ENCODE measurements around the gene FITM1.

DNA sequence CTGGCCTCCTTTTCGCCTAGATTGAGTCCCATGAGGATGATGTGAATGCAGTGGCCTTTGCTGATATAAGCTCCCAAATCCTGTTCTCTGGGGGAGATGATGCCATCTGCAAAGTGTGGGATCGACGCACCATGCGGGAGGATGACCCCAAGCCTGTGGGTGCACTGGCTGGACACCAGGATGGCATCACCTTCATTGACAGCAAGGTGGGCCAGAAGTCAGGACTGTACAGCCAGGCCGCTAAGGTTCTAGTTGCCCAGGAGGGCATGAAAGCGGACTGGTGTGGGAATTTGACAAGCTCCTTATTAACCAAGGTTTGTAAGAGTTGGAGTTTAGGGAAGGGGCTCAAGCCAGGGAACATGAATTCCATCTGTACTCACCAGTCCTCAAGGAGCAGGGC, 10.8 kb upstream of the FITM1 start:
- TF ChIP-seq CREB1 (IDR thresholded peaks at IDR 0.05; ENCODE audit: low read depth): no peak
- TF ChIP-seq, protein P1, sequence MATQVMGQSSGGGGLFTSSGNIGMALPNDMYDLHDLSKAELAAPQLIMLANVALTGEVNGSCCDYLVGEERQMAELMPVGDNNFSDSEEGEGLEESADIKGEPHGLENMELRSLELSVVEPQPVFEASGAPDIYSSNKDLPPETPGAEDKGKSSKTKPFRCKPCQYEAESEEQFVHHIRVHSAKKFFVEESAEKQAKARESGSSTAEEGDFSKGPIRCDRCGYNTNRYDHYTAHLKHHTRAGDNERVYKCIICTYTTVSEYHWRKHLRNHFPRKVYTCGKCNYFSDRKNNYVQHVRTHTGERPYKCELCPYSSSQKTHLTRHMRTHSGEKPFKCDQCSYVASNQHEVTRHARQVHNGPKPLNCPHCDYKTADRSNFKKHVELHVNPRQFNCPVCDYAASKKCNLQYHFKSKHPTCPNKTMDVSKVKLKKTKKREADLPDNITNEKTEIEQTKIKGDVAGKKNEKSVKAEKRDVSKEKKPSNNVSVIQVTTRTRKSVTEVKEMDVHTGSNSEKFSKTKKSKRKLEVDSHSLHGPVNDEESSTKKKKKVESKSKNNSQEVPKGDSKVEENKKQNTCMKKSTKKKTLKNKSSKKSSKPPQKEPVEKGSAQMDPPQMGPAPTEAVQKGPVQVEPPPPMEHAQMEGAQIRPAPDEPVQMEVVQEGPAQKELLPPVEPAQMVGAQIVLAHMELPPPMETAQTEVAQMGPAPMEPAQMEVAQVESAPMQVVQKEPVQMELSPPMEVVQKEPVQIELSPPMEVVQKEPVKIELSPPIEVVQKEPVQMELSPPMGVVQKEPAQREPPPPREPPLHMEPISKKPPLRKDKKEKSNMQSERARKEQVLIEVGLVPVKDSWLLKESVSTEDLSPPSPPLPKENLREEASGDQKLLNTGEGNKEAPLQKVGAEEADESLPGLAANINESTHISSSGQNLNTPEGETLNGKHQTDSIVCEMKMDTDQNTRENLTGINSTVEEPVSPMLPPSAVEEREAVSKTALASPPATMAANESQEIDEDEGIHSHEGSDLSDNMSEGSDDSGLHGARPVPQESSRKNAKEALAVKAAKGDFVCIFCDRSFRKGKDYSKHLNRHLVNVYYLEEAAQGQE (IDR thresholded peaks at IDR 0.05; ENCODE audit: low read depth): no peak
- no peak for TF ChIP-seq RAD21 (IDR thresholded peaks at IDR 0.05; ENCODE audit: low read depth)
- no peak for TF ChIP-seq TCF12 (IDR thresholded peaks at IDR 0.05; ENCODE audit: low read depth)
- TF ChIP-seq, protein P2, sequence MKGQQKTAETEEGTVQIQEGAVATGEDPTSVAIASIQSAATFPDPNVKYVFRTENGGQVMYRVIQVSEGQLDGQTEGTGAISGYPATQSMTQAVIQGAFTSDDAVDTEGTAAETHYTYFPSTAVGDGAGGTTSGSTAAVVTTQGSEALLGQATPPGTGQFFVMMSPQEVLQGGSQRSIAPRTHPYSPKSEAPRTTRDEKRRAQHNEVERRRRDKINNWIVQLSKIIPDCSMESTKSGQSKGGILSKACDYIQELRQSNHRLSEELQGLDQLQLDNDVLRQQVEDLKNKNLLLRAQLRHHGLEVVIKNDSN (IDR thresholded peaks at IDR 0.05): no peak
- TF ChIP-seq FOXM1 (IDR thresholded peaks at IDR 0.05; ENCODE audit: borderline replicate concordance, low read depth): no peak
- no peak for TF ChIP-seq TAF1 (IDR thresholded peaks at IDR 0.05; ENCODE audit: low read depth)
- no peak for TF ChIP-seq EP300 (IDR thresholded peaks at IDR 0.05; ENCODE audit: borderline replicate concordance)
- TF ChIP-seq CEBPB (IDR thresholded peaks at IDR 0.05): no peak
- TF ChIP-seq NFIC (IDR thresholded peaks at IDR 0.05): no peak
- TF ChIP-seq, protein P3, sequence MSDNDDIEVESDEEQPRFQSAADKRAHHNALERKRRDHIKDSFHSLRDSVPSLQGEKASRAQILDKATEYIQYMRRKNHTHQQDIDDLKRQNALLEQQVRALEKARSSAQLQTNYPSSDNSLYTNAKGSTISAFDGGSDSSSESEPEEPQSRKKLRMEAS (IDR thresholded peaks at IDR 0.05): no peak
- TF ChIP-seq YY1 (IDR thresholded peaks at IDR 0.05; ENCODE audit: low read depth): no peak
- TF ChIP-seq EGR1 (IDR thresholded peaks at IDR 0.05): no peak

Measured in Ishikawa (cell line).